Esophagus muscularis mucosa (tissue), 4 donors: ENCODE measurements around the gene CAMSAP2.

Experiments
- EP300 ChIP-seq: sonication (generic); formaldehyde crosslinking; IDR thresholded peaks from one replicate; pipeline ENCODE4 v1.6.1; 2017; ENCODE audit warnings: antibody characterized with exemption
- POLR2A ChIP-seq: fragments of 450-650 bp; IDR thresholded peaks from one replicate; pipeline ENCODE4 v1.6.1; 2017; ENCODE audit warnings: antibody characterized with exemption, moderate library complexity, mild to moderate bottlenecking, low read depth
- POLR2AphosphoS5 ChIP-seq, 2 donors: sonication (generic); formaldehyde crosslinking; IDR thresholded peaks; one replicate each; pipeline ENCODE4 v1.6.1; 2017; ENCODE audit warnings: antibody characterized with exemption in 2 of 2
- TF ChIP-seq, protein P1 (sequence below), 3 experiments: fragments of 200-600 bp in 2 of 3; fragments of 450-650 bp in 1 of 3; sonication (generic) in 2 of 3; IDR thresholded peaks; one replicate each; pipeline ENCODE4 v1.5.1; 2017 to 2019; ENCODE audit warnings: antibody characterized with exemption in 3 of 3, mild to moderate bottlenecking in 2 of 3, moderate library complexity in 1 of 3

DNA sequence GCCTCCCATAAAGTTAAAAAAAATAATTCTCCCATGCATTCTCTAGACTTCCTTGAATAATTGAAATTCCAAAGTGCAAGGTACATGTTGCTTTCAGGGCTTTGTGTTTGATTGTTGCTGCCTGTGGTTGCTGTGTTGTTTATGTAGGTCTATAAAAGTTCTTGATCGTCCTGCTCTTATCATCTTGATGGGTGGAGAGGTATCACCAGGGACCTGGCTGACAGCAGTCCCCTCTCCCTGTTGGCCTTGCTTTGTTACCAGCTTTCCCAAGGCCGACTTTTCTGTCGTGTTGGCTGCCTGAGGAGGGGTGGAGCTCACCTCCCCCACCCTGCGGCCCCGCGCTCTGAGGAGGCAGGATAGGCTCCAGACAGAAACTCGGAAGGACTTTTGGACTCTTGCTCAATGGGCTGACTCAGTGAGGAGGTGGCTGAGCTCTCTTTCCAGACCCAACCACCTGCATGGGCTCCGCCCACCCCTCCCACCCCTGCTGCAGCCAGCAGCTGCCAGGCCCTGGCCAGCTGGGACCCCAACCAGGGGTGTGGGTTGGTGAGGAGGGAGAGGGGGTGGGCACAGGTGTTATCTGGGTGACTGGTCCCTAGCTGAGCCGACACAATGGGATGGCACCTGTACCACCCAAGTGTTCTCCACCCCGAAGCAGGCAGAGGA lies 158.0 kb downstream of the CAMSAP2 start:
- TF ChIP-seq, protein P1, sequence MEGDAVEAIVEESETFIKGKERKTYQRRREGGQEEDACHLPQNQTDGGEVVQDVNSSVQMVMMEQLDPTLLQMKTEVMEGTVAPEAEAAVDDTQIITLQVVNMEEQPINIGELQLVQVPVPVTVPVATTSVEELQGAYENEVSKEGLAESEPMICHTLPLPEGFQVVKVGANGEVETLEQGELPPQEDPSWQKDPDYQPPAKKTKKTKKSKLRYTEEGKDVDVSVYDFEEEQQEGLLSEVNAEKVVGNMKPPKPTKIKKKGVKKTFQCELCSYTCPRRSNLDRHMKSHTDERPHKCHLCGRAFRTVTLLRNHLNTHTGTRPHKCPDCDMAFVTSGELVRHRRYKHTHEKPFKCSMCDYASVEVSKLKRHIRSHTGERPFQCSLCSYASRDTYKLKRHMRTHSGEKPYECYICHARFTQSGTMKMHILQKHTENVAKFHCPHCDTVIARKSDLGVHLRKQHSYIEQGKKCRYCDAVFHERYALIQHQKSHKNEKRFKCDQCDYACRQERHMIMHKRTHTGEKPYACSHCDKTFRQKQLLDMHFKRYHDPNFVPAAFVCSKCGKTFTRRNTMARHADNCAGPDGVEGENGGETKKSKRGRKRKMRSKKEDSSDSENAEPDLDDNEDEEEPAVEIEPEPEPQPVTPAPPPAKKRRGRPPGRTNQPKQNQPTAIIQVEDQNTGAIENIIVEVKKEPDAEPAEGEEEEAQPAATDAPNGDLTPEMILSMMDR (IDR thresholded peaks at IDR 0.05) = no peak
- TF ChIP-seq EP300 (no peak), POLR2A (no peak), POLR2AphosphoS5 (IDR thresholded peaks at IDR 0.05) (no peak)
